ENCODE results near the gene RABGAP1.

Gene RABGAP1

DNA sequence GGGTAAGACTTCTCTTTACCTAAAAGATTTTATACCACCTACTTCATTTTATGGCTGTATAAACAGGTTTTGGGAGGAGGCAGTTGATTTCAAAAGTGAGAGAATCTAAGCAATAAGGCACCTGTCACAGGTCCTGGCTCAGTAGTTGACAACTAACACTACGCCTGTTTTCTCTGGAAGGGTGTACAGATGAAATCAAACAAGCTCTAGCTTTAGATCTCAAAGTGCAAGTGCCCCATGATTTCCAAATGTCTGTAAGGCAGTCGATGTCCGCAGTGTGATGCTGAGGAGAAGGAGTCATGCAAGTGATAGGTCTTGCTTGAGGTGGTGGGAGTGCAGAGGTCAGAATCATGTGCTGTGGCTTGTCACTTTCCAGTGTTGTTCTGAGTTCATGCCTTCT, 158.7 kb downstream of the RABGAP1 start:
- Histone ChIP-seq H3K27me3 (ENCODE audit: insufficient read depth, poor library complexity, severe bottlenecking) (no peaks in the 10 kb centered on the region), H3K27ac (replicated peaks) (no peak overlapping the region), H3K4me3 (replicated peaks; ENCODE audit: insufficient read depth, low read length) (no peak overlapping the region)
- no peak for TF ChIP-seq GABPA (IDR thresholded peaks at IDR 0.05; ENCODE audit: low read depth)
- TF ChIP-seq, protein P1, sequence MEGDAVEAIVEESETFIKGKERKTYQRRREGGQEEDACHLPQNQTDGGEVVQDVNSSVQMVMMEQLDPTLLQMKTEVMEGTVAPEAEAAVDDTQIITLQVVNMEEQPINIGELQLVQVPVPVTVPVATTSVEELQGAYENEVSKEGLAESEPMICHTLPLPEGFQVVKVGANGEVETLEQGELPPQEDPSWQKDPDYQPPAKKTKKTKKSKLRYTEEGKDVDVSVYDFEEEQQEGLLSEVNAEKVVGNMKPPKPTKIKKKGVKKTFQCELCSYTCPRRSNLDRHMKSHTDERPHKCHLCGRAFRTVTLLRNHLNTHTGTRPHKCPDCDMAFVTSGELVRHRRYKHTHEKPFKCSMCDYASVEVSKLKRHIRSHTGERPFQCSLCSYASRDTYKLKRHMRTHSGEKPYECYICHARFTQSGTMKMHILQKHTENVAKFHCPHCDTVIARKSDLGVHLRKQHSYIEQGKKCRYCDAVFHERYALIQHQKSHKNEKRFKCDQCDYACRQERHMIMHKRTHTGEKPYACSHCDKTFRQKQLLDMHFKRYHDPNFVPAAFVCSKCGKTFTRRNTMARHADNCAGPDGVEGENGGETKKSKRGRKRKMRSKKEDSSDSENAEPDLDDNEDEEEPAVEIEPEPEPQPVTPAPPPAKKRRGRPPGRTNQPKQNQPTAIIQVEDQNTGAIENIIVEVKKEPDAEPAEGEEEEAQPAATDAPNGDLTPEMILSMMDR (IDR thresholded peaks at IDR 0.05; ENCODE audit: insufficient read depth, low read length): no peak
- TF ChIP-seq, protein P2, sequence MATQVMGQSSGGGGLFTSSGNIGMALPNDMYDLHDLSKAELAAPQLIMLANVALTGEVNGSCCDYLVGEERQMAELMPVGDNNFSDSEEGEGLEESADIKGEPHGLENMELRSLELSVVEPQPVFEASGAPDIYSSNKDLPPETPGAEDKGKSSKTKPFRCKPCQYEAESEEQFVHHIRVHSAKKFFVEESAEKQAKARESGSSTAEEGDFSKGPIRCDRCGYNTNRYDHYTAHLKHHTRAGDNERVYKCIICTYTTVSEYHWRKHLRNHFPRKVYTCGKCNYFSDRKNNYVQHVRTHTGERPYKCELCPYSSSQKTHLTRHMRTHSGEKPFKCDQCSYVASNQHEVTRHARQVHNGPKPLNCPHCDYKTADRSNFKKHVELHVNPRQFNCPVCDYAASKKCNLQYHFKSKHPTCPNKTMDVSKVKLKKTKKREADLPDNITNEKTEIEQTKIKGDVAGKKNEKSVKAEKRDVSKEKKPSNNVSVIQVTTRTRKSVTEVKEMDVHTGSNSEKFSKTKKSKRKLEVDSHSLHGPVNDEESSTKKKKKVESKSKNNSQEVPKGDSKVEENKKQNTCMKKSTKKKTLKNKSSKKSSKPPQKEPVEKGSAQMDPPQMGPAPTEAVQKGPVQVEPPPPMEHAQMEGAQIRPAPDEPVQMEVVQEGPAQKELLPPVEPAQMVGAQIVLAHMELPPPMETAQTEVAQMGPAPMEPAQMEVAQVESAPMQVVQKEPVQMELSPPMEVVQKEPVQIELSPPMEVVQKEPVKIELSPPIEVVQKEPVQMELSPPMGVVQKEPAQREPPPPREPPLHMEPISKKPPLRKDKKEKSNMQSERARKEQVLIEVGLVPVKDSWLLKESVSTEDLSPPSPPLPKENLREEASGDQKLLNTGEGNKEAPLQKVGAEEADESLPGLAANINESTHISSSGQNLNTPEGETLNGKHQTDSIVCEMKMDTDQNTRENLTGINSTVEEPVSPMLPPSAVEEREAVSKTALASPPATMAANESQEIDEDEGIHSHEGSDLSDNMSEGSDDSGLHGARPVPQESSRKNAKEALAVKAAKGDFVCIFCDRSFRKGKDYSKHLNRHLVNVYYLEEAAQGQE (IDR thresholded peaks at IDR 0.05; ENCODE audit: insufficient replicate concordance, low read depth): no peak
- TF ChIP-seq SPI1 (IDR thresholded peaks at IDR 0.05; ENCODE audit: borderline replicate concordance, low read depth): no peak
- no peak for DNase-seq (ENCODE audit: low read depth in 1 of 2, low spot score in 1 of 2)

DNA sequence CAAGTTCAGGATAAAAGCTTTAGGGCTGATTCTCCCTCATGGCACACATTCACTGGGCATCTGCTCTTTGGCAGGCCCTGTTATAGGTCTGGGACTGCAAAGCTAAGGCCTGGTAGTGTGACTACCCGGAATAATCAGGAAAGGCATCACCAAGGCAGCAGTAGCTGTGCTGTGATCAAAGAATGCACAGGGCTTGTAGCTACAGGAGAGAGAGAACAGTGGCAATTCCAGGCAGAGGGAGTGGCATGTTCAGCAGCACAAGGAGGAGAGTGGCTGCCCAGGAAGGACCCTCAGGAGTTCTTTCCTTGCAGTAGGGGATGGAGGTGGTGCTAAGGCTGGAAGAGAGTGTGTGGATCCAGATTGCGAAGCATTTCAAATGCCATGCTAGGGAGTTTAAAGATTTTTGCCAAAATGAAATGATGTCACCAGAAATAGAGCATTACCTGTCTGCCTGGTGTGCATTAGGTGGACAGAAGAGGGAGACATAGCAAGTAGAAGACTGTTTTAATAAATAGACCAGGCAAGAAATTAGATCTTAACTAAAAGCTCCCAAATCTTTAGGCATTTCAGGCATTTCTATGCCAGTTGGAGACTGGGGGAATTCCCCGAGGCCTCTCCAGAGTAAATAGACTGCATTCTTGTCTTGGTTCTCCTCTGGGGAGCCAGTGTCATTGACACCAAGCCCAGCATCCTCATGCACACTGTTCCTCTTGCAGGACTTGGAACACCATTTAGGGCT, 161.7 kb downstream of the RABGAP1 start:
- TF ChIP-seq SPI1 (IDR thresholded peaks at IDR 0.05; ENCODE audit: borderline replicate concordance, low read depth): no peak
- no peak for TF ChIP-seq POLR2AphosphoS5 (IDR thresholded peaks at IDR 0.05; ENCODE audit: low read depth)
- TF ChIP-seq, protein P1 (IDR thresholded peaks at IDR 0.05; ENCODE audit: insufficient read depth, low read length): no peak
- TF ChIP-seq, protein P2 (IDR thresholded peaks at IDR 0.05; ENCODE audit: insufficient replicate concordance, low read depth): no peak
- no peak for TF ChIP-seq GABPA (IDR thresholded peaks at IDR 0.05; ENCODE audit: low read depth)
- H3K27me3 ChIP-seq (ENCODE audit: insufficient read depth, poor library complexity, severe bottlenecking): no peaks in the 10 kb centered on the region
- no peak overlapping the region for H3K4me3 ChIP-seq (replicated peaks; ENCODE audit: insufficient read depth, low read length)
- H3K27ac ChIP-seq (replicated peaks): no peak overlapping the region
- DNase-seq (ENCODE audit: low read depth in 1 of 2, low spot score in 1 of 2): no peak

DNA sequence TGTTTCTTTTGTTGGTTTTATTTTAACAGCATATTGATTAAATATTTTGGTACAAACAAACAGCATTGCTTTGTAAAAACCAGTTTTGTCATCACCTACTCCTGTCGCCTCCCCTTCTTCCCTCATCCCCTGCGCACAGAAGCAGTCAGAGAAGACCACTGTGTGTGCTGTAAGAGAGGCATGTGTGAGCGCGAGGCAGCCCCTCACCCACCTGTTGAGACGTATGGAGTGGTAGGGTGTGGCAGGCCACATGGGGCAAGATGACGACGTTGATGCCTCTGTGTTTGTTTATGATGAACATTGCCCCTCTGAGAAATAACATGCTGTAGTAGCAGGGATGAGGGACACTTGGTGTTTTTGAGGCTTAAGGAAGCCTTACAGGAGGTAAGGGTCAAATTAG, 164.0 kb downstream of the RABGAP1 start:
- Histone ChIP-seq H3K27me3 (ENCODE audit: insufficient read depth, poor library complexity, severe bottlenecking) (no peaks in the 10 kb centered on the region), H3K27ac (replicated peaks) (no peak overlapping the region), H3K4me3 (replicated peaks; ENCODE audit: insufficient read depth, low read length) (no peak overlapping the region)
- no peak for DNase-seq (ENCODE audit: low read depth in 1 of 2, low spot score in 1 of 2)
- TF ChIP-seq, protein P1 (IDR thresholded peaks at IDR 0.05; ENCODE audit: insufficient read depth, low read length): no peak
- no peak for TF ChIP-seq GABPA (IDR thresholded peaks at IDR 0.05; ENCODE audit: low read depth)
- TF ChIP-seq, protein P2 (IDR thresholded peaks at IDR 0.05; ENCODE audit: insufficient replicate concordance, low read depth): no peak
- no peak for TF ChIP-seq POLR2AphosphoS5 (IDR thresholded peaks at IDR 0.05; ENCODE audit: low read depth)
- no peak for TF ChIP-seq SPI1 (IDR thresholded peaks at IDR 0.05; ENCODE audit: borderline replicate concordance, low read depth)

Measured in HL-60 (cell line).